ENCODE results near the gene MYCBPAP. TPM values are rescaled to one million over a fixed set of nuclear protein-coding genes. Genes with fewer than 3 reads are reported as not detected.

MYCBPAP gene
- polyA plus RNA-seq, 3 donors: not detected

GRCh38 chr17:50478391-50479381 lies 29.6 kb upstream of the MYCBPAP start, which contains the start of gene RSAD1:
RSAD1 (plus strand) TSS chr17:50478860; CDS start chr17:50478885, 25 bp downstream.
- Histone ChIP-seq H3K4me1 (ENCODE audit: control insufficient read depth in 1 of 2, insufficient read depth in 2 of 2, low read length in 2 of 2) (peaks cover 33 to 48% of the 10 kb centered on the region in 2 donors), H3K27ac (ENCODE audit: low read depth in 1 of 2, low read length in 2 of 2) (peak within 1 kb of the TSS; percentile 74 to 77), H2AFZ (ENCODE audit: insufficient read depth, low read depth, low read length, poor library complexity, severe bottlenecking) (peak within 1 kb of the TSS; percentile 96), H3K9ac (ENCODE audit: insufficient read depth, low read length, poor library complexity, severe bottlenecking) (peak within 1 kb of the TSS; percentile 74), H4K20me1 (ENCODE audit: insufficient read depth, low read length) (peaks cover 21% of the 10 kb centered on the region), H3K4me3 (replicated peaks in 1 of 3; ENCODE audit: low read depth in 2 of 3, low read length in 3 of 3) (peak within 1 kb of the TSS; percentile 75 to 96 (median 87)), H3K4me2 (replicated peaks; ENCODE audit: extremely low read depth, low read length, poor library complexity, severe bottlenecking) (peak within 1 kb of the TSS; percentile 92), H3K27me3 (ENCODE audit: control insufficient read depth in 2 of 2, insufficient read depth in 2 of 2, low read length in 2 of 2) (peaks cover 0 to 6% of the 10 kb centered on the region in 2 donors), H3K9me3 (replicated peaks in 1 of 2; ENCODE audit: control insufficient read depth in 1 of 2, insufficient read depth in 1 of 2, low read length in 2 of 2) (no peaks in the 10 kb centered on the region), H3K36me3 (replicated peaks in 1 of 2; ENCODE audit: control insufficient read depth in 1 of 2, insufficient read depth in 2 of 2, low read length in 2 of 2) (peaks cover 7 to 10% of the 10 kb centered on the region in 2 donors), H3K79me2 (ENCODE audit: insufficient read depth, low read length) (peaks cover 10% of the 10 kb centered on the region)
- intact Hi-C loops (cut with micrococcal nuclease): no loop called here
- Mint-ChIP-seq H3K27ac (peak within 1 kb of the TSS; percentile 67 to 94 (median 84)), H3K4me3 (peak within 1 kb of the TSS; percentile 80 to 87), H3K4me1 (peaks cover 33% of the 10 kb centered on the region), H3K36me3 (peaks cover 8 to 22% of the 10 kb centered on the region in 2 donors), H3K27me3 (ENCODE audit: low read depth in 3 of 3) (peaks cover 0 to 20% (median 19%) of the 10 kb centered on the region in 3 donors), H3K9me3 (peaks cover 0 to 6% (median 0%) of the 10 kb centered on the region in 7 donors)
- peak; percentile 81 for TF ChIP-seq CTCF (IDR thresholded peaks at IDR 0.05)
- 4% methylated on average over 73 of the region's 75 CpGs for WGBS (ENCODE audit: insufficient coverage)
- peak; percentile 78 to 89 (median 83) for DNase-seq

GRCh38 chr17:50479522-50480141 lies 28.6 kb upstream of the MYCBPAP start:
- H3K4me3 ChIP-seq (replicated peaks in 1 of 3; ENCODE audit: low read depth in 2 of 3, low read length in 3 of 3): peak overlapping the region; percentile 75 to 96 (median 87)
- peaks cover 10% of the 10 kb centered on the region for H3K79me2 ChIP-seq (ENCODE audit: insufficient read depth, low read length)
- 34% methylated on average over 10 of the region's 19 CpGs for WGBS (ENCODE audit: insufficient coverage)
- no peak overlapping the region for H3K9ac ChIP-seq (ENCODE audit: insufficient read depth, low read length, poor library complexity, severe bottlenecking)
- no peak for TF ChIP-seq CTCF (IDR thresholded peaks at IDR 0.05)
- H3K36me3 ChIP-seq (replicated peaks in 1 of 2; ENCODE audit: control insufficient read depth in 1 of 2, insufficient read depth in 2 of 2, low read length in 2 of 2): peaks cover 16 to 19% of the 10 kb centered on the region in 2 donors
- peak; percentile 69 to 79 (median 72) for DNase-seq
- no peaks in the 10 kb centered on the region for H3K9me3 ChIP-seq (replicated peaks in 1 of 2; ENCODE audit: control insufficient read depth in 1 of 2, insufficient read depth in 1 of 2, low read length in 2 of 2)
- Mint-ChIP-seq H3K36me3 (peaks cover 14 to 32% of the 10 kb centered on the region in 2 donors), H3K4me1 (peaks cover 33% of the 10 kb centered on the region), H3K4me3 (peak overlapping the region; percentile 80 to 87), H3K27me3 (ENCODE audit: low read depth in 3 of 3) (peaks cover 0 to 19% (median 19%) of the 10 kb centered on the region in 3 donors), H3K9me3 (peaks cover 0 to 5% (median 0%) of the 10 kb centered on the region in 7 donors), H3K27ac (peak overlapping the region; percentile 67 to 94 (median 82))
- peak overlapping the region; percentile 96 for H2AFZ ChIP-seq (ENCODE audit: insufficient read depth, low read depth, low read length, poor library complexity, severe bottlenecking)
- peaks cover 33 to 48% of the 10 kb centered on the region in 2 donors for H3K4me1 ChIP-seq (ENCODE audit: control insufficient read depth in 1 of 2, insufficient read depth in 2 of 2, low read length in 2 of 2)
- peak overlapping the region in 1 of 2 donors; percentile 77 for H3K27ac ChIP-seq (ENCODE audit: low read depth in 1 of 2, low read length in 2 of 2)
- intact Hi-C loops (cut with micrococcal nuclease): loop anchor here (2.0 to 10.0 kb wide), 5 partner anchors 25 to 203 kb away; partner anchors contain the start of gene SPATA20 (in 1 of the 2)
- peaks cover 21% of the 10 kb centered on the region for H4K20me1 ChIP-seq (ENCODE audit: insufficient read depth, low read length)
- peaks cover 0 to 6% of the 10 kb centered on the region in 2 donors for H3K27me3 ChIP-seq (ENCODE audit: control insufficient read depth in 2 of 2, insufficient read depth in 2 of 2, low read length in 2 of 2)
- H3K4me2 ChIP-seq (replicated peaks; ENCODE audit: extremely low read depth, low read length, poor library complexity, severe bottlenecking): peak overlapping the region; percentile 92
